Measurements from ENCODE around the gene IDI1.
A peak's percentile ranks its signal among the peaks of the same experiment; 100 is the strongest.
"Not testable (repeated sequence)": the region's sequence is repeated elsewhere in the genome, so short reads cannot be mapped to it uniquely, and the experiment has no call there.

Gene IDI1

DNA sequence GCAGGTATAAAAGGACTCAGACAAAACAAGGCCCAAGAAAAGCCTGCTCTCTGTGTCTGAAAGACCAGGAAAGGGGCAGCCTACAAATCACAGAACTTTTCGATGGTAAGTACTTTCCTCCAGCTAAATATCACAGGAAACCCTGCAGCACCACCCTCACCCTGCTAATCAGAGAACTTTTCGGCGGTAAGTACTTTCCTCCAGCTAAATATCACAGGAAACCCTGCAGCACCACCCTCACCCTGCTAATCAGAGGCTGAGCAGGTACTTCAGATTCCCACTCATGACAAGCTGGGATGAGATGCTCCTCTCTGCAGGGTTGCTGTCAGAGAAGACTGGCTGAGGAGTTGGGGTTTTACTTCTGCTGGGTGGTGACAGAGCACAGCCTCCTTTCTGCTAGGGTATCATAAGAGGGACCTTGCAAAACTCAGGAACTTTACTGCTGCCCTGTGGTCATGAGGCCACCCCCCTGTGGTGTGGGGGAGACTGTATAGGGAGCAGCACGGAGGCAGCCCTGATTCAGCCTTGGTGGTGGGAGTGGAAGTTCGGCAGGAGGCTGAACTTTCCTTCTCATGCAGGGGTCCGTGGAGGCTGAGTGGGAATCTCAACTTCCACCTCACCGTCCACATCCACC lies 14.4 kb upstream of the IDI1 start:
- no peak for DNase-seq (ENCODE audit: low read depth)

- DNase-seq (ENCODE audit: low read depth) = no peak
Measured at GRCh38 chr10:1061930-1062774, 13.2 kb upstream of the IDI1 start.

GRCh38 chr10:1059902-1060301 lies 11.0 kb upstream of the IDI1 start:
- DNase-seq (ENCODE audit: low read depth) = no peak

DNA sequence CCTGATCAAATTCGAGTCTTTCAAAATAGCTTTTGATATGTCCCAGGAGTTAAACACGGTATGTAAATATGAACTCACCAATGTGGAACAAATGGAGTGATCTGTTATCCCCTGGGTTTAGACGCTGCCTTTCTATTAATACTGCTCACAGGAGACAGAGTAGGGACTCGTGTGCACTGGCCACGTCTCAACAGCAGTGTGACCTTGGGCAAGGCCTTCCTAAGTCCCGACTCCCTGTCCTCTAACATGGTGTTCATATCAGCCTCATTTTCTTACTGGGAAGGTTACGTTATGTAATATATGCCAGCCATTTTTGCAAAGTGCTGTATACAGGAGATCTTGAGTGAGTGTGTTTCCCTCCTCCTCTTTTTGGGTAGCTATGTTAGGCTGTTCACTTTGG lies 9.1 kb upstream of the IDI1 start:
- no peak for DNase-seq (ENCODE audit: low read depth)

- no peak for DNase-seq (ENCODE audit: low read depth)
Measured at GRCh38 chr10:1057106-1057657, 8.3 kb upstream of the IDI1 start.

DNA sequence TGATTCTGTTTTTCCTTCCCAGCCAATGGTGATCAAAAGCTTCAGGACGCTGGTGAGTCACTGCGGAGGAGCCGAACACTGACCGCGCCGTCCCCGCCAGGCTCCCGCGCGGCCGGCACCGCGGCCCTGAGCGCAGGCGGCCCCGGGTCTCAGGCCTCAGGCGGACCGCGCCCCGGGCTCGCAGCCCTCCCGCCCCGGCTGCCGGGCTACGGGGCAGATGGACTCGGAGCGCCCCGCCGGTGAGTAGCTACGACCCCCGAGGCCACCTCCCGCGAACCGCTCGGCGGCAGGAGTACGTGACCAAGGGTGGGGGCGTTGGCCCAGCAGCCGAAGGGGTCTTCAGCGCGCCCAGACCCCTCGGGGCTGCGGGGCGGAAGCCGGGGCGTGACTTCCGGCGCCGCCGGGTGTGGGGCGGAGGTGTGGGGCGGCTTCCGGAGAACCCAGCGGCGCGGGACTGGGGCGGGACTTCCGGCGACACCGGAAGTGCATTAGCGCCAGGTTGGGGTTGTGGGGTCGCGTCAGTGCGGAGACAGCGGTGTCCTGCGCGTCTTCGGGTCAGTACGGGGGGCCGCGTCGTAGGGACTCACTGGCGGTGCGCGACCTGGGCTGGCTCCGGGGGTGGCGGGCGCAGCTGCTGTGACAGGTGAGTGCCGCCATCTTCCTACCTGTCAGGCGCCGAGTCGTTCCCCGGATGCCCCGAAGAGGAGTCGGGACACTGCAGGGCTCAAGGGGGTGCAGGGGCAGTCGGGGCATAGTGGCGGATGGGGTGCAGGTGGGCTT lies 7.6 kb upstream of the IDI1 start, which contains the start of gene WDR37:
TSS of gene WDR37 (plus strand) at position 60 of the 780 bp plus-strand sequence. CDS start 15,771 bp downstream, outside the sequence.
- DNase-seq (ENCODE audit: low read depth) = peak; percentile 85

DNA sequence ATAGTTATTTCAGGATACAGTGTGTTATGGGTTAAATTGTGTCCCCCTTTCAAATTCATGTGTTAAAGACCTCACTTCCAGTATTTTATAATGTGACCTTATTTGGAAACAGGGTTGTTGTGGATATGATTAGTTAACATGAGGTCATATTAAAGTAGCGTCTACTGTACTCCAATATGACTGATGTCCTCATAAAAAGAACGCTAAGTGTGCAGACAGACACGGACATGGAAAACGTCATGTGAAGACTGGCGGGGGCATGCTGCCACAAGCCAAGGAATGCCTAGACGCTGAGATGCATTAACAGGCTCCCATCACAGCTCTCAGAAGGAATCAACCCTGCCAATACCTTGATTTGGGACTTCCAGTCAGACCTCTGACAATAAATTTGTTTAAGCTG lies 5.8 kb upstream of the IDI1 start:
- DNase-seq (ENCODE audit: low read depth) = no peak

GRCh38 chr10:1050554-1050953 lies 1.6 kb upstream of the IDI1 start:
- no peak for DNase-seq (ENCODE audit: low read depth)

- no peak for DNase-seq (ENCODE audit: low read depth)
Measured at GRCh38 chr10:1050145-1050544, 1.2 kb upstream of the IDI1 start.

GRCh38 chr10:1049425-1049958 lies 573 bp upstream of the IDI1 start:
- DNase-seq (ENCODE audit: low read depth) = no peak

DNA sequence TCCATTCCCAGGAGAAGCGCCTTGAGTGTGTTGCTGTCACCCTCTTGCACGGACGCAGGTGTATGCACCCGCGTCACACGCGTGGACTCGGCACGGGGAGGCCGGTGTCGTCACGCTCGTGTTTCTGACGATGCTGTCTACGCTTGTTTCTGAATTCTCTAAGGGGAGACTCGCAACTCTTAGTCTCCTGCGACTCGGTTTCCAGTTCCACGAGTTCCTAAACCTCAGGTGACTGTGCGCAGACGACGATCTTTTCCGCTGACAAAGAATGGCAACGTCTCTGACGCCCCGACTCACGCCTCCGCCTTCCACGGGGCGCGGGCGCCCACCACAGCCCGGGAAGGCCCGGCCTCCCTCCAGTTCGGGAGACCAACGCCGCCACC lies 579 bp downstream of the IDI1 start:
- DNase-seq (ENCODE audit: low read depth) = no peak

GRCh38 chr10:1047937-1048336 lies 982 bp downstream of the IDI1 start:
- no peak for DNase-seq (ENCODE audit: low read depth)

DNA sequence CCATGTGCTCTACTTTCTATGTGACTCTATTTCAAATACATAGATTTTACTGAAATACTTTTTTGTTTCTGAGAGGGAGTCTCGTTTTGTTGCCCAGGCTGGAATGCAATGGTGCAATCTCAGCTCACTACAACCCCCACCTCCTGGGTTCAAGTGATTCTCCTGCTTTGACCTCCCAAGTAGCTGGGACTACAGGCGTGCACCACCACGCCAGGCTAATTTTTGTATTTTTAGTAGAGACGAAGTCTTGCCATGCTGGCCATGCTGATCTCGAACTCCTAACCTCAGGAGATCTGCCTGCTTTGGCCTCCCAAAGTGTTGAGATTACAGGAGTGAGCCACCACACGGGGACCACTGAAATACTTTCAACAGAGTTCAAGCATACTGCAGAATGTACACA lies 3.5 kb downstream of the IDI1 start:
- no peak for DNase-seq (ENCODE audit: low read depth)

DNA sequence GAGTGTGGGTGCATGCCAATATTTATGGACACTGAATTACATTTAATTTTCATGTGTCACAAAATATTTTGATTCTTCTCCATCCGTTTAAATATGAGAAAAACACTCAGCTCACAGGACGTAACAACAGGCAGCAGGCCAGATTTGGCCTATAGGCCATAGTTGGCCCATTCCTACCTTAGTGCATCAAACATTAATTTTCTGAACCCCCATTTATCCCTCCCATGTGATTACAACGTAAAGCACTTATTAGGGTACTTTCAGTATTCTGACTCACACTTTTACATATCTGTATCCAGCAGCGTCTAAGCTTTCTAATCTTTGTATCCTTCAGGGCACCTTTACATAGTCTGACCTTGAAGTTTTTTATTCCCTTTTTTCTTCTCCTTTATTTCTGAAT lies 4.0 kb downstream of the IDI1 start:
- DNase-seq (ENCODE audit: low read depth) = no peak

DNA sequence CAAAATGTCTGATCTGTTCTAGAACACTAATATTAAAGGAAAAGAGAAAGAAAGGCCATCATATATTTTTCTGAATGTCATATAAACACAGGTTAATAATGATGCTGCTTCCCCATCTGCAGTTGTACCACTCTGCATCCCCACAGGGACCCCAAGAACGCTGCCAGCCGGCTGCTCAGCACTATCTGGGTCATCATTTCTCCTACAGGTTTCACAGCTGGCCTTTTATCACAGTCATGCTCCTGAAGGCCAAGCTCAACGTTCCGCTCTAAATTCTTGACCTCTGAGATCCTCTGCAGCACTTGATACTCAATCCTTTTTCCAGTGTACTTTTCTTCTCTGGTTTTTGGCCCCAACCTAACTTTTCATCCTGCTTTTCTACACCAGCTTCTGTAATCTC lies 4.8 kb downstream of the IDI1 start:
- DNase-seq (ENCODE audit: low read depth) = no peak

- DNase-seq (ENCODE audit: low read depth) = no peak
Measured at GRCh38 chr10:1043532-1043995, 5.4 kb downstream of the IDI1 start.

DNA sequence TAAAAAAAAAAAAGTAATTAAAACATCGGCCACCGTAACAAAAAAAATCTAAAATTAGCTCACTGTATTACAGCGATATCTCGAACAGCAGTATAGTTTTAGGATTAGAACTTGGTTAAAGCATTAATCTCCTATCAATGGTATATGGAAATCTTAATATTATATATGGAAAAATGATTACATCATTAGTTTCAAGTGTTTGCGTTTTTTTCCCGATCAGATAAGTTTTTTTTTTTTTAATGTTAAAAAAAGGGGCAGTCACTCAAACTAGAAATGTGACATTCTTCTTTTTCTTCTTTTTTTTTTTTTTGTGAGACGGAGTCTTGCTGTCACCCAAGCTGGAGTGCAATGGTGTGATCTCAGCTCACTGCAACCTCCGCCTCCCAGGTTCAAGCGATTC lies 7.4 kb downstream of the IDI1 start:
- no peak for DNase-seq (ENCODE audit: low read depth)

DNA sequence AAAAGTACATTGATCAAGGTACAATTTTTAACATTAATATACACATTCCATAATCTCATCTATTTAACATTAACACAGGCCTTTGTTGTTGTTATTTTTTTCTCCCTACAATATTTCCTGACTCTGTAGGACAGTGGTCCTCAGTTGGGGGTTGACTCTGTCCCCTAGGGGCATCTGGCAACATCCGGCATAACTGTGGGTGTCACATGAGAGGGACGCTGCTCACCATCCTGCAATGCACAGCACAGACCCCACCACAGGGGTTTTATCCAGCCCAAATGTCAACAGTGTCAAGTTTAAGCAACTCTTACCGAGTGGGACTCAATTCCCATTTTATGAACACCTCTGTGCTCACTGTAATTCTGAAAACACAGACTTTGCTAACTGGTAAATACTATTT lies 8.8 kb downstream of the IDI1 start:
- no peak for DNase-seq (ENCODE audit: low read depth)

DNA sequence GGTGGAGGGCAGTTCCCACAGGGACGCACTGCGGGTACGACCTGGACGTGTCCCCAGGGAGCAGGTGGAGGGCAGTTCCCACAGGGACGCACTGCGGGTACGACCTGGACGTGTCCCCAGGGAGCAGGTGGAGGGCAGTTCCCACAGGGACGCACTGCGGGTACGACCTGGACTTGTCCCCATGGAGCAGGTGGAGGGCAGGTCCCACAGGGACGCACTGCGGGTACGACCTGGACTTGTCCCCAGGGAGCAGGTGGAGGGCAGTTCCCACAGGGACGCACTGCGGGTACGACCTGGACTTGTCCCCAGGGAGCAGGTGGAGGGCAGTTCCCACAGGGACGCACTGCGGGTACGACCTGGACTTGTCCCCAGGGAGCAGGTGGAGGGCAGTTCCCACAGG lies 10.2 kb downstream of the IDI1 start:
- DNase-seq (ENCODE audit: low read depth) = not testable (repeated sequence)

- DNase-seq (ENCODE audit: low read depth) = no peak
Measured at GRCh38 chr10:1037098-1037497, 11.8 kb downstream of the IDI1 start.

DNA sequence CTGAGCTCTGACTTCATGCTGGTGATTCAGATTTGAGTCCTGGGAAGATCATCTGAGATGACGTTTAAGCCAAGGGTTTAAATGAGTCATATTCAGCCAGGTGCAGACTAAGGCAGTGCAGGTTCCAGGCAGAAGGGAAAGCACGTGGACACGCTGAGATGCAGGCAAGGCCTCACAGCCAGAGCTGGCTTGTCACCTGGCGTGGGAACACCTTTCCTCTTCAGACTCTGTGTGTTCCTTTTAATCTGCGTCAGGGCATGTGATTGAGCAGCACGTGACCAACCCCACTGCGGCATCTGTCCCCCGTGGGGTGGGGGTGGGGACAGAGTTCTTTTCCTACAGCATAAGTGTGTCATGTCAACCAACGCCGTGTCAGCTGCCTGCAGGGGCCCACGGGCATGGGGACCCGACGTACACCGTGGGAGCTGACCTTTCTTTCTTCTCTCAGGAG lies 12.6 kb downstream of the IDI1 start:
- no peak for DNase-seq (ENCODE audit: low read depth)

DNA sequence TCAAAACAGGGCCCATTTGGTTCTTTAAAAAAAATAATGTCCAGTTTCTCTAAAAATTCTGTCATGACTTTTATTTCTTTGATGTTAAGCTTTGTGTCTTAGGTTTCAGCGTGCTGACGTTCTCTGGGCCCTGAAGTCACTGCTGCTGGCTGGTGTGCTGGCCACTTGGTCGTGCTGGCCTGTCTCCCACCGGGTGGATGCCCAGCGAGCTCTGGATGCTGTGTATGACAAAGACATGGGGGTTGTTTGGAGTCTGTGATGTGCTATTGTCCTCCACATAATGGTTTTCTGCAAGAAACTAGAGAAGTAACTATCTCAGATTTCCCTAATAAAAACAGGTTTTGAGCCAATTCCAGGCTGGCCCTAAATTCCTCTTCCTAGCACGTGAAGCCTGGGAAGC lies 13.7 kb downstream of the IDI1 start:
- DNase-seq (ENCODE audit: low read depth) = no peak

All from activated T-cell treated with anti-CD3 and anti-CD28 coated beads for 24 hours (primary cell).